ENCODE results near the gene KIRREL3. TPM values are rescaled to one million over a fixed set of nuclear protein-coding genes. Genes with fewer than 3 reads are reported as not detected.

Gene KIRREL3
- total and polyA plus RNA-seq, 2 of the 8 experiments (the other 6 are each of a cell fraction or from before 2014, with no cell fraction given) = 0.29 to 0.32 TPM

DNA sequence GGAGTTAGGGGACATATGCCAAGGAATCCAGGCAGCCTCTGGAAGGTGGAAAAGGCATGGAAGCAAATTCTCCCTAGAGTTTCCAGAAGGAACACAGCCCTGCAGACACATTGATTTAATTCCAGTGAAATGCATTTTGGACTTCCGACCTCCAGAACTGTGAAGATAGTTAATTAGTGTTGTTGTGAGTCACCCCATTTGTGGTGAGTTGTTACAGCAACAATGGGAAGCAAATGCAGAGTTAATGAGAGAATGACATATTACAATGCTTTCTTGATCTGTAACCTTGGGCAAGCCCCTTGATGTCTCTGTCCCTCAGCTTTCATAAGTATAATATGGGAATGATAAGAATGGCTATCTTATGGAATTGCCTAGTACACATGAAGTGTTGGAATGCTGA, 178.7 kb downstream of the KIRREL3 start (continued):
- TF ChIP-seq SP1 (IDR thresholded peaks at IDR 0.05; ENCODE audit: low read depth, low read length) = no peak
- TF ChIP-seq, protein P1, sequence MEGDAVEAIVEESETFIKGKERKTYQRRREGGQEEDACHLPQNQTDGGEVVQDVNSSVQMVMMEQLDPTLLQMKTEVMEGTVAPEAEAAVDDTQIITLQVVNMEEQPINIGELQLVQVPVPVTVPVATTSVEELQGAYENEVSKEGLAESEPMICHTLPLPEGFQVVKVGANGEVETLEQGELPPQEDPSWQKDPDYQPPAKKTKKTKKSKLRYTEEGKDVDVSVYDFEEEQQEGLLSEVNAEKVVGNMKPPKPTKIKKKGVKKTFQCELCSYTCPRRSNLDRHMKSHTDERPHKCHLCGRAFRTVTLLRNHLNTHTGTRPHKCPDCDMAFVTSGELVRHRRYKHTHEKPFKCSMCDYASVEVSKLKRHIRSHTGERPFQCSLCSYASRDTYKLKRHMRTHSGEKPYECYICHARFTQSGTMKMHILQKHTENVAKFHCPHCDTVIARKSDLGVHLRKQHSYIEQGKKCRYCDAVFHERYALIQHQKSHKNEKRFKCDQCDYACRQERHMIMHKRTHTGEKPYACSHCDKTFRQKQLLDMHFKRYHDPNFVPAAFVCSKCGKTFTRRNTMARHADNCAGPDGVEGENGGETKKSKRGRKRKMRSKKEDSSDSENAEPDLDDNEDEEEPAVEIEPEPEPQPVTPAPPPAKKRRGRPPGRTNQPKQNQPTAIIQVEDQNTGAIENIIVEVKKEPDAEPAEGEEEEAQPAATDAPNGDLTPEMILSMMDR (IDR thresholded peaks at IDR 0.05; ENCODE audit: control extremely low read depth in 1 of 3, insufficient read depth in 1 of 3, low read depth in 1 of 3, low read length in 3 of 3) = no peak
- no peak for TF ChIP-seq NRF1 (IDR thresholded peaks at IDR 0.05; ENCODE audit: low read depth, low read length)
- no peak for TF ChIP-seq GABPA (IDR thresholded peaks at IDR 0.05; ENCODE audit: borderline replicate concordance, insufficient read depth, low read length)

Data from H1 (cell line).